Right atrium auricular region (tissue), 2 donors: ENCODE measurements around the gene SNAP47. TPM values are rescaled to one million over a fixed set of nuclear protein-coding genes. Genes with fewer than 3 reads are reported as not detected.

Experiments
- DNase-seq: peaks from one replicate; pipeline ENCODE4 v3.0.0-alpha.2; 2019; ENCODE audit warnings: low spot score
- H3K27ac ChIP-seq, 2 donors: fragments of 200-600 bp; sonication (generic); 1 replicate in 1 of 2; 2 replicates in 1 of 2; pipeline ENCODE4 v1.5.1; 2016 to 2019
- H3K27me3 ChIP-seq, 2 donors: fragments of 200-600 bp; sonication (generic); one replicate each; pipeline versions ENCODE4 v1.5.1 to v1.6.0; 2017 to 2019
- H3K36me3 ChIP-seq: fragments of 200-600 bp; sonication (generic); one replicate; pipeline ENCODE4 v1.5.1; 2016
- H3K4me1 ChIP-seq, 2 donors: fragments of 200-600 bp; sonication (generic); one replicate each; pipeline versions ENCODE4 v1.5.1 to v1.6.0; 2017 to 2019
- H3K4me3 ChIP-seq, 2 donors: fragments of 200-600 bp; sonication (generic); 1 replicate in 1 of 2; 2 replicates in 1 of 2; pipeline ENCODE4 v1.5.1; 2017 to 2019; ENCODE audit warnings: mild to moderate bottlenecking in 1 of 2, moderate library complexity in 1 of 2
- H3K9me3 ChIP-seq, 2 donors: fragments of 200-600 bp; sonication (generic); one replicate each; pipeline ENCODE4 v1.5.1; 2019
- CTCF ChIP-seq, 2 donors: fragments of 200-600 bp; sonication (generic); IDR thresholded peaks; one replicate each; pipeline ENCODE4 v1.5.1; 2019; ENCODE audit warnings: antibody characterized with exemption in 2 of 2
- total RNA-seq, 2 donors: library from RNA; depleted of rRNA; stranded (reverse); fragments of >200 nt; gene quantifications; one replicate each; pipeline ENCODE4 v1.1.0, GENCODE V29; 2016

Gene SNAP47
- total RNA-seq, 2 donors from 2014 or later: 39.1 to 102 TPM

GRCh38 chr1:227803933-227804332 is 68.7 kb downstream of the SNAP47 start:
- no peak overlapping the region for H3K27ac ChIP-seq
- no peak for DNase-seq
- H3K27me3 ChIP-seq: no peaks in the 10 kb centered on the region
- H3K4me1 ChIP-seq: no peaks in the 10 kb centered on the region
- H3K9me3 ChIP-seq: peaks cover 0 to 23% of the 10 kb centered on the region in 2 donors
- no peak overlapping the region for H3K4me3 ChIP-seq
- TF ChIP-seq CTCF (IDR thresholded peaks at IDR 0.05): no peak
- H3K36me3 ChIP-seq: no peaks in the 10 kb centered on the region

GRCh38 chr1:227805606-227806197 is 70.5 kb downstream of the SNAP47 start:
- no peaks in the 10 kb centered on the region for H3K4me1 ChIP-seq
- no peak for DNase-seq
- no peaks in the 10 kb centered on the region for H3K27me3 ChIP-seq
- no peak overlapping the region for H3K27ac ChIP-seq
- no peak for TF ChIP-seq CTCF (IDR thresholded peaks at IDR 0.05)
- peaks cover 0 to 23% of the 10 kb centered on the region in 2 donors for H3K9me3 ChIP-seq
- no peak overlapping the region for H3K4me3 ChIP-seq
- H3K36me3 ChIP-seq: no peaks in the 10 kb centered on the region

- Histone ChIP-seq H3K27me3 (no peaks in the 10 kb centered on the region), H3K4me3 (no peak overlapping the region), H3K36me3 (no peaks in the 10 kb centered on the region), H3K9me3 (peaks cover under 1 to 24% of the 10 kb centered on the region in 2 donors), H3K4me1 (no peaks in the 10 kb centered on the region), H3K27ac (no peak overlapping the region)
- no peak for DNase-seq
- TF ChIP-seq CTCF (IDR thresholded peaks at IDR 0.05): no peak
These were observed 73.3 kb downstream of the SNAP47 start for GRCh38 chr1:227808566-227808965.

- DNase-seq: no peak
- Histone ChIP-seq H3K4me1 (no peaks in the 10 kb centered on the region), H3K27me3 (no peaks in the 10 kb centered on the region), H3K27ac (no peak overlapping the region), H3K9me3 (peaks cover 5 to 24% of the 10 kb centered on the region in 2 donors), H3K36me3 (no peaks in the 10 kb centered on the region), H3K4me3 (no peak overlapping the region)
- no peak for TF ChIP-seq CTCF (IDR thresholded peaks at IDR 0.05)
These were observed 73.8 kb downstream of the SNAP47 start for GRCh38 chr1:227809026-227809425.

- H3K27ac ChIP-seq: no peak overlapping the region
- H3K9me3 ChIP-seq: peaks cover 5 to 19% of the 10 kb centered on the region in 2 donors
- H3K4me3 ChIP-seq: no peak overlapping the region
- TF ChIP-seq CTCF (IDR thresholded peaks at IDR 0.05): no peak
- no peaks in the 10 kb centered on the region for H3K36me3 ChIP-seq
- H3K27me3 ChIP-seq: no peaks in the 10 kb centered on the region
- H3K4me1 ChIP-seq: no peaks in the 10 kb centered on the region
- DNase-seq: no peak
These were observed 78.7 kb downstream of the SNAP47 start for GRCh38 chr1:227813962-227814361.
